Liver (tissue), 9 donors: ENCODE results near the gene PTGES. TPM values are rescaled to one million over a fixed set of nuclear protein-coding genes. Genes with fewer than 3 reads are reported as not detected.

Experiments
- DNase-seq: peaks from one replicate; pipeline ENCODE4 v3.0.0-alpha.2; 2017; ENCODE audit warnings: low spot score
- H3K27ac ChIP-seq, 2 donors: one replicate each; pipeline ENCODE4 v1.7.0; 2013; ENCODE audit warnings: inconsistent platforms in 2 of 2, low read length in 2 of 2, control low read depth in 1 of 2, low read depth in 1 of 2, mild to moderate bottlenecking in 1 of 2
- H3K27me3 ChIP-seq, 4 donors: one replicate each; pipeline versions ENCODE4 v1.6.1 to v1.7.0; 2013; ENCODE audit warnings: low read length in 3 of 4, inconsistent platforms in 1 of 4, mild to moderate bottlenecking in 1 of 4, moderate library complexity in 1 of 4; ENCODE audit not compliant: control insufficient read depth in 4 of 4, insufficient read depth in 4 of 4
- H3K36me3 ChIP-seq, 4 donors: one replicate each; pipeline versions ENCODE4 v1.6.1 to v1.7.0; 2013; ENCODE audit warnings: low read length in 3 of 4, mild to moderate bottlenecking in 3 of 4, low read depth in 1 of 4, moderate library complexity in 1 of 4; ENCODE audit not compliant: control insufficient read depth in 4 of 4, insufficient read depth in 3 of 4
- H3K4me1 ChIP-seq, 4 donors: one replicate each; pipeline versions ENCODE4 v1.6.1 to v1.7.0; 2013; ENCODE audit warnings: low read length in 3 of 4, mild to moderate bottlenecking in 3 of 4, moderate library complexity in 1 of 4; ENCODE audit not compliant: control insufficient read depth in 4 of 4, insufficient read depth in 4 of 4
- H3K4me3 ChIP-seq, 3 donors: one replicate each; pipeline versions ENCODE4 v1.6.1 to v1.7.0; 2013; ENCODE audit warnings: low read length in 3 of 3, control low read depth in 1 of 3, low read depth in 1 of 3, mild to moderate bottlenecking in 1 of 3
- H3K9ac ChIP-seq, 2 donors: one replicate each; pipeline ENCODE4 v1.7.0; 2013; ENCODE audit warnings: low read length in 2 of 2, mild to moderate bottlenecking in 2 of 2, moderate library complexity in 2 of 2, control low read depth in 1 of 2, low read depth in 1 of 2
- H3K9me3 ChIP-seq, 4 donors: one replicate each; pipeline versions ENCODE4 v1.6.1 to v1.7.0; 2013; ENCODE audit warnings: low read length in 3 of 4; ENCODE audit not compliant: control insufficient read depth in 4 of 4
- ATF3 ChIP-seq: IDR thresholded peaks from 2 replicates; pipeline ENCODE4 v1.6.1; 2016; ENCODE audit warnings: antibody characterized with exemption
- CTCF ChIP-seq: fragments of 150-350 bp; IDR thresholded peaks from 2 replicates; pipeline ENCODE4 v1.5.1; 2017; ENCODE audit warnings: improper control_type of control experiment, low read depth, low read length; ENCODE audit not compliant: missing input control
- EGR1 ChIP-seq, 2 donors: IDR thresholded peaks; 2 replicates each; pipeline ENCODE4 v1.6.1; 2016 to 2018; ENCODE audit warnings: antibody characterized with exemption in 2 of 2, low read depth in 2 of 2
- FOXA1 ChIP-seq: IDR thresholded peaks from 2 replicates; pipeline ENCODE4 v1.6.1; 2016; ENCODE audit warnings: antibody characterized with exemption
- FOXA2 ChIP-seq: IDR thresholded peaks from 2 replicates; pipeline ENCODE4 v1.6.1; 2016; ENCODE audit warnings: antibody characterized with exemption
- GABPA ChIP-seq, 2 donors: IDR thresholded peaks in 1 of 2; conservative IDR thresholded peaks in 1 of 2; 2 replicates each; pipeline ENCODE4 v1.6.1; 2016; ENCODE audit warnings: antibody characterized with exemption in 2 of 2, mild to moderate bottlenecking in 1 of 2, moderate library complexity in 1 of 2
- HNF4A ChIP-seq, 2 donors: conservative IDR thresholded peaks; 2 replicates each; pipeline ENCODE4 v1.6.1; 2016; ENCODE audit warnings: antibody characterized with exemption in 2 of 2, mild to moderate bottlenecking in 2 of 2
- HNF4G ChIP-seq: IDR thresholded peaks from 2 replicates; pipeline ENCODE4 v1.6.1; 2016; ENCODE audit warnings: antibody characterized with exemption
- JUND ChIP-seq, 2 donors: IDR thresholded peaks; 2 replicates each; pipeline ENCODE4 v1.6.1; 2016; ENCODE audit warnings: antibody characterized with exemption in 2 of 2
- NR2F2 ChIP-seq: IDR thresholded peaks from 2 replicates; pipeline ENCODE4 v1.6.1; 2016; ENCODE audit warnings: antibody characterized with exemption
- RAD21 ChIP-seq, 2 donors: IDR thresholded peaks; 2 replicates each; pipeline ENCODE4 v1.6.1; 2016; ENCODE audit warnings: antibody characterized with exemption in 2 of 2, mild to moderate bottlenecking in 2 of 2
- REST ChIP-seq: IDR thresholded peaks from 2 replicates; pipeline ENCODE4 v1.6.1; 2016; ENCODE audit warnings: antibody characterized with exemption, mild to moderate bottlenecking
- RXRA ChIP-seq, 2 donors: IDR thresholded peaks; 2 replicates each; pipeline ENCODE4 v1.6.1; 2017 to 2018; ENCODE audit warnings: antibody characterized with exemption in 2 of 2, mild to moderate bottlenecking in 1 of 2
- SP1 ChIP-seq: IDR thresholded peaks from 2 replicates; pipeline ENCODE4 v1.6.1; 2018; ENCODE audit warnings: antibody characterized with exemption, mild to moderate bottlenecking
- TAF1 ChIP-seq: conservative IDR thresholded peaks from 2 replicates; pipeline ENCODE4 v1.6.1; 2016; ENCODE audit warnings: antibody characterized with exemption, mild to moderate bottlenecking
- YY1 ChIP-seq: IDR thresholded peaks from 2 replicates; pipeline ENCODE4 v1.6.1; 2016; ENCODE audit warnings: antibody characterized with exemption, mild to moderate bottlenecking
- ZBTB33 ChIP-seq: IDR thresholded peaks from 2 replicates; pipeline ENCODE4 v1.6.1; 2016; ENCODE audit warnings: antibody characterized with exemption
- WGBS: extraction: QIAGEN DNeasy Blood & Tissue Kit; methylation state at CpG from one replicate; pipeline ENCODE4 v1.1.7; 2013; 5-methylcytosine and 5-hydroxymethylcytosine counted together
- polyA plus RNA-seq, 2 donors: library from polyadenylated mRNA; stranded (reverse) in 1 of 2; unstranded in 1 of 2; fragments of 200-250 nt in 1 of 2; fragments of >200 nt in 1 of 2; fragmentation: Nextera tagmentation in 1 of 2; extraction: Ambion mirVana in 1 of 2; gene quantifications; one replicate each; pipeline versions ENCODE4 v1.2.1 to v1.2.3, GENCODE V29; 2013 to 2015
- total RNA-seq, 2 donors: library from RNA; depleted of rRNA; stranded (reverse); fragments of >200 nt; gene quantifications; one replicate each; pipeline ENCODE4 v1.2.3, GENCODE V29; 2014
- TF ChIP-seq, protein P1 (sequence below): IDR thresholded peaks from 2 replicates; pipeline ENCODE4 v1.6.1; 2016; ENCODE audit warnings: antibody characterized with exemption
- donor health status: healthy.
- donor health status: healthy.
- donor health status: healthy.
- donor health status: healthy.
- donor health status: healthy.

The PTGES gene
- total and polyA plus RNA-seq, 4 donors: 0.07 to 0.47 (median 0.17) TPM; not detected in 1

- no peaks in the 10 kb centered on the region for H3K27me3 ChIP-seq
- no peak for DNase-seq
- no peaks in the 10 kb centered on the region for H3K36me3 ChIP-seq
- TF ChIP-seq HNF4G (no peak), TAF1 (no peak), FOXA1 (no peak), CTCF (no peak), HNF4A (conservative IDR thresholded peaks at IDR 0.05) (no peak), NR2F2 (no peak), SP1 (no peak), RAD21 (IDR thresholded peaks at IDR 0.05) (no peak), FOXA2 (no peak), ZBTB33 (no peak), YY1 (no peak), EGR1 (IDR thresholded peaks at IDR 0.05; ENCODE audit: low read depth in 2 of 2) (no peak), REST (no peak), RXRA (IDR thresholded peaks at IDR 0.05) (no peak), GABPA (IDR thresholded peaks at IDR 0.05 in 1 of 2, conservative IDR thresholded peaks at IDR 0.05 in 1 of 2) (no peak)
- TF ChIP-seq, protein P1, sequence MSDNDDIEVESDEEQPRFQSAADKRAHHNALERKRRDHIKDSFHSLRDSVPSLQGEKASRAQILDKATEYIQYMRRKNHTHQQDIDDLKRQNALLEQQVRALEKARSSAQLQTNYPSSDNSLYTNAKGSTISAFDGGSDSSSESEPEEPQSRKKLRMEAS: no peak
- H3K4me1 ChIP-seq: no peaks in the 10 kb centered on the region
- no peak overlapping the region for H3K27ac ChIP-seq
- WGBS: 86% methylated on average over 16 of the region's 16 CpGs
- H3K4me3 ChIP-seq: no peak overlapping the region
- no peaks in the 10 kb centered on the region for H3K9me3 ChIP-seq
- no peak overlapping the region for H3K9ac ChIP-seq
These were observed 28.2 kb downstream of the PTGES start for GRCh38 chr9:129724456-129725190.

DNA sequence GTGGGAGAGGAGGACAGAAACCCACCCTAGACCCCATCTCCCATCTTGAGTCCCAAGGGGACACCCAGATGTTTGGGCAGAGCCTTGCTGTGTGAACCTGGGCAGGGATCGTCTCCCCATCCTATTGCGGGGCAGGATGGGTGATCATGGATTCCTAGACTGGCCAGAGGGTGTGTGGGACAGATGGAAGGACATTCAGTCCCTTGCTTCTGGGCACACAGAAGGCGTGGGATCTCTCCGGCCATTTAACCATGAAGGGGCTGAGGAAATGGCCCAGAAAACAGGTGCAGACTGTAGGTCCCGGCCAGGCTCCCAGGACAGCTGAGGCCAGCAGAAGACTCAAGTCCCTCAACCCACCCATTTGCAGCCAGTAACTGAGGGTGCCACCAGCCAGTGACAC lies 29.9 kb downstream of the PTGES start:
- Histone ChIP-seq H3K4me1 (no peaks in the 10 kb centered on the region), H3K36me3 (no peaks in the 10 kb centered on the region), H3K27ac (no peak overlapping the region), H3K9me3 (no peaks in the 10 kb centered on the region), H3K4me3 (no peak overlapping the region), H3K9ac (no peak overlapping the region), H3K27me3 (no peaks in the 10 kb centered on the region)
- WGBS: 97% methylated on average over 5 of the region's 5 CpGs
- DNase-seq: no peak
- TF ChIP-seq NR2F2 (no peak), JUND (IDR thresholded peaks at IDR 0.05) (no peak), SP1 (no peak), RAD21 (IDR thresholded peaks at IDR 0.05) (no peak), TAF1 (no peak), EGR1 (IDR thresholded peaks at IDR 0.05; ENCODE audit: low read depth in 2 of 2) (no peak), ATF3 (no peak), REST (no peak), FOXA2 (no peak)
- TF ChIP-seq, protein P1: no peak
